ELR (cell line): Measurements from ENCODE around the gene CLSTN2.
A peak's percentile ranks its signal among the peaks of the same experiment; 100 is the strongest.

Source experiments
- DNase-seq: peaks from one replicate; pipeline ENCODE4 v3.0.0-alpha.2; 2015; ENCODE audit warnings: low read depth

The CLSTN2 gene

GRCh38 chr3:140189267-140189666 is 254.3 kb downstream of the CLSTN2 start:
- no peak for DNase-seq

- no peak for DNase-seq
Observed at GRCh38 chr3:140189976-140190375, 255.0 kb downstream of the CLSTN2 start.

- no peak for DNase-seq
Observed at GRCh38 chr3:140196970-140197369, 262.0 kb downstream of the CLSTN2 start.

GRCh38 chr3:140198242-140198641 is 263.3 kb downstream of the CLSTN2 start:
- DNase-seq: no peak

GRCh38 chr3:140199008-140199407 is 264.0 kb downstream of the CLSTN2 start:
- DNase-seq: no peak

- no peak for DNase-seq
Observed at GRCh38 chr3:140199743-140200142, 264.8 kb downstream of the CLSTN2 start.

- DNase-seq: no peak
Observed at GRCh38 chr3:140203510-140203909, 268.5 kb downstream of the CLSTN2 start.

GRCh38 chr3:140204271-140204984 is 269.4 kb downstream of the CLSTN2 start:
- no peak for DNase-seq

GRCh38 chr3:140205598-140205997 is 270.6 kb downstream of the CLSTN2 start:
- DNase-seq: no peak

GRCh38 chr3:140206196-140207040 is 271.4 kb downstream of the CLSTN2 start:
- peak; percentile 8 for DNase-seq

GRCh38 chr3:140207541-140207940 is 272.6 kb downstream of the CLSTN2 start:
- no peak for DNase-seq

GRCh38 chr3:140216249-140216648 is 281.3 kb downstream of the CLSTN2 start:
- DNase-seq: no peak

- no peak for DNase-seq
Observed at GRCh38 chr3:140219291-140219690, 284.3 kb downstream of the CLSTN2 start.

- DNase-seq: no peak
Observed at GRCh38 chr3:140219923-140220452, 285.0 kb downstream of the CLSTN2 start.

GRCh38 chr3:140223197-140223596 is 288.2 kb downstream of the CLSTN2 start:
- no peak for DNase-seq

GRCh38 chr3:140223631-140224030 is 288.6 kb downstream of the CLSTN2 start:
- DNase-seq: no peak

- DNase-seq: no peak
Observed at GRCh38 chr3:140224307-140224706, 289.3 kb downstream of the CLSTN2 start.

- DNase-seq: no peak
Observed at GRCh38 chr3:140225996-140226395, 291.0 kb downstream of the CLSTN2 start.

GRCh38 chr3:140233702-140234101 is 298.7 kb downstream of the CLSTN2 start:
- no peak for DNase-seq

- no peak for DNase-seq
Observed at GRCh38 chr3:140234256-140234655, 299.3 kb downstream of the CLSTN2 start.

- DNase-seq: no peak
Observed at GRCh38 chr3:140236836-140237501, 302.0 kb downstream of the CLSTN2 start.

GRCh38 chr3:140238646-140239314 is 303.8 kb downstream of the CLSTN2 start:
- DNase-seq: no peak
